Colon (tissue), 2 donors: ENCODE measurements around the gene KLF13.

ENCODE experiments used
- FAIRE-seq: peaks from 2 replicates; lab custom pipeline; 2012; peaks lifted over from hg19 to GRCh38; lab: Jason Lieb, UNC
- donor health status: control.
- donor health status: control.

Gene KLF13

GRCh38 chr15:31300208-31300661 lies 26.4 kb upstream of the KLF13 start:
- FAIRE-seq, result no peak

DNA sequence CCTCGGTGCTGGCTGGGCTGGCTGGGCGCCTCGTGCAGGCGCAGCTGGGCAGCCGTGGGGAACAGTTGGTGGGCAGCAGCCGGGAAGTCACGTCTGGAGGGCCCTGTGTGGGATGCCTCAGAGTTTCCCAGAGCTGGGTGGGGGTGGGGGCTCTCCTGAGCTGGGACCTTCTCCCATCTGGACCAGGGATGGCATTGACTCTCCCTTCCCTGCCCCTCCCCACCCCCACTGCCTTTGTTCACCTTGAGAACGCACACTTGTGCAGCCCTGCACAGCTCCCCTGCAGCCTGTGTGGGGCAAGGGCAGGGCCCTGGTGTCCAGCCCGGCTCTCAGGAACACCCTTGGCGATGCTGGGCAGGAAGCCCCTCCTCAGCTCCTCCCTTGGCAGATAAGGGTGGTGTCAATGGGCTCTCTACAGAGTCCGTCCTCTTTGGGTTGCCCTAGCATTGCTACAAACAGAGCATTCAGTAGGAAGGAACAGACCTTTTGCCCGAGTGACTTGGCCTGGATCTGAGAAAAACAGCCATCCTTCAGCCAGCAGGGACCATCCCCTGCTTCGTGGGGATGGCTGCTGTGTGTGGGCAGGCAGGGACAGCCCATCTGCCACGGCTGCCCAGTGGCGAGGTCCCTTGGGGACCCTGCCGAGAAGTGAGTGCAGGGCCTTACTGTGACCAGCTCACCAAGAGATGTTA lies 25.5 kb upstream of the KLF13 start:
- no peak for FAIRE-seq

DNA sequence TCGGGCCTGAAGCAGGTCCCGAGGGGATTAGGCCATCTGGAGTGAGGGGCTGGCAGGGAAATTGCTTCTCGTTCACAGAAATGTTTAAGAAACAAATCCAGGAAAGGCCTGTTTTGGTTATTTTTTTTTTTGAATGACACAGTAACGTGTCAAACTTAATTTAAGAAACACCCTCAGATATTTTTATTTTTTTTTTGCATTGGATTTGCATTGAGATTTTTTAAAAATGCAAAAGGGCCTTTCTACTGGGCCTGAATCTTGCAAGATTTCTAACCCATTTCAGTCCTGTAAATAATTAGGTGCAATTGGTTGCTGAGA lies 25.0 kb upstream of the KLF13 start:
- FAIRE-seq, result no peak

DNA sequence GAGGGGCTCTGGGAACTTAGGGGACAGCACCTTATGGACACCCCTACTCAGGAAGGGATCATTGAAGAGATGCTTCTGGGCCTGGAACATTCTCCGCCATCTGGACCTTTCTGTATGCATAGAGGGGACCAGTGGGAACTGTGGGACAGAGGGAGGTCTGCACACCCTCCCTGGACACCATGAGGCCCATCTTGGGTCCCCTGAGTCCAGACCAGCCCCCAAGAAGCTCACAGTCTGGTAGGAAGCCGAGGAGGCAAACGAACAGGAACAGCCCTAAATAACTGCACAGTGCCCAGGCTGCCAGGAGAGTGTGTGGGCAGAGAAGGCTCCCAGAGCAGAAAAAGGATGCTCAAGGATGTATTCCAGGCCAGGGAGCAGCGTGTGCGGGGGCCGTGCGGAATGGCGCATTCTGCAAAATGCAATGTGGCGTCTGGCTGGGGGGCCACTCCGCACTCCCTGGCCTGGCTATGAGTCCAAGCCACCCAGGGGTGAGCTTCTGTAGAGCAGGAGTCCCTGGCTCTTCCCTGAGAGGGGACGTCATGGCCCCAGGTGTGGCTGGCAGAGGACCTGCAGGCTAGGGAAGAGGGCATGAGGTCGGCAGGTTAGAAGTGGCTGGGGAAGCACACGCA lies 24.5 kb upstream of the KLF13 start:
- FAIRE-seq, result no peak

GRCh38 chr15:31302778-31303725 lies 23.6 kb upstream of the KLF13 start:
- no peak for FAIRE-seq

DNA sequence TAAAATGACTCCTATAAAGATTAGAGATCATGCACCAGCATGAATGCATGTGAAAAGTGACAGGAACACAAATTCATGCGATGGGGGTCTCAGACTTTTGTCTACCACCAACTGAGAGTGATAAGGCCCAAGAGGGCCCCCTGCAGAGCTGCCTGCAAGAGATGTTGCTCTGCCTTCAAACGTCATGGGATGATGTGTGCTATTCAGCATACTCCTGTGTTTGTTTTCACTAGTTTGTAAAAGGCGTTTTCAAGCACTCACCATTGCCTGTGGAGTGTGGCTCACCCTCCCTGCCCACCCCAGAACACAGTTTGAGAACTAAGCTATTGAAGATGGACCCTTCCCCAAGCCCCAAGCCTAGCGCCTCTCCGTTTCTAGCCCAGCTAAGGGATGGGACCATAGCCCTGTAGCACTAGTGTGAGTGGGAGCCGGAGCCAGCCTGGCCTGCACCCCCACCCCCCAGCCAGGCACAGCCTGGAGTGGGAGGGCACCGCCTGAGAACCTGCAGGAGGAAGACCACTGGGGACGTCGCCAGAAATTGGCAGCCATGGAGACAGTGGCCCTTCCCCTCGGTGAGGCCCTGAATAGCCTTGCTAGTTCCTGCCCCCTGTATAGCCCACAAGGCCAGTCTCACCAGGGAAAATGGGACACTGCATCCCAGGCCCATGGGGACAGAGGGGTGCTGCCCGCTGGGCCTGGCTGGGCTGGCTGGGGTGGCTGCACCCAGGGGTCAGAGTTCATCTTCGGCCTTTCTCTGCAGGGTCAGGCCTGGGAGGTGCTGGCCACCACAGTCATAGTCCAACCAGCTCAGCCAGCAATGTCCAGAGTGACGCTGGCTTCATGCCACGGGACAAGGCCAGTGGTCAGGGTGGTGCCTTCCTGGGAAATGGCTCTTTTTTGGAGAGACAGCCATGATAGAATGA lies 22.6 kb upstream of the KLF13 start:
- no peak for FAIRE-seq

DNA sequence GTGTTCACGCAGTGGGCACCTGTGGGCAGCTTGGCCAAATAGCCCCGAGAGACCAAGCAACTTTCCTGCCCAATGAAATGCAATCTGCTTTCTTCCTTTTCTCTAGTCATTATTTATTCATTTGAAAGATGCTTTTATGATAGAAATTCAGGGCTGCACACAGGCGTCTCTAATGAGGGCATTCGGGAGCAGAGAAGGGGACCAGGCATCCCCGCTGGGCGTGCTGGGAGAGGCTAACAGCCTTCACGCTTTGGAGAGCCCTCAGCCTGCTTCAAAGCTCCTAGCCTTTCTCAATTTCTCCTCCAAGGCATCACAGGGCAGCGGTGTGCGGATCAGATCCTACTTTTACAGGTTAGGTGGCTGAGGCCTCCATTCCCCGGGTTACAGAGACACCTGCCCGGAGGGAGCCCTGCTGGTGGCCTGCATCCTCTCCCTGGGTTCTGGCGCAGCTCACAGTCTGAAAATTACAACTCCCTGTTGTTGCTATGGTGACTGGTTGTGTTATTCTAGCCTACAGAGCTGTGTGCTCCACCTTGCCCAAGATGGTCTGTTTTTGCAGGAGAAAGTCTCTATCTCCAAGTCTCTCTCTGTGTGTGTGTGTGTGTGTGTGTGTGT lies 21.8 kb upstream of the KLF13 start:
- FAIRE-seq, result no peak

GRCh38 chr15:31305375-31305774 lies 21.3 kb upstream of the KLF13 start:
- FAIRE-seq, result no peak

GRCh38 chr15:31305796-31306425 lies 20.7 kb upstream of the KLF13 start:
- FAIRE-seq, result no peak

DNA sequence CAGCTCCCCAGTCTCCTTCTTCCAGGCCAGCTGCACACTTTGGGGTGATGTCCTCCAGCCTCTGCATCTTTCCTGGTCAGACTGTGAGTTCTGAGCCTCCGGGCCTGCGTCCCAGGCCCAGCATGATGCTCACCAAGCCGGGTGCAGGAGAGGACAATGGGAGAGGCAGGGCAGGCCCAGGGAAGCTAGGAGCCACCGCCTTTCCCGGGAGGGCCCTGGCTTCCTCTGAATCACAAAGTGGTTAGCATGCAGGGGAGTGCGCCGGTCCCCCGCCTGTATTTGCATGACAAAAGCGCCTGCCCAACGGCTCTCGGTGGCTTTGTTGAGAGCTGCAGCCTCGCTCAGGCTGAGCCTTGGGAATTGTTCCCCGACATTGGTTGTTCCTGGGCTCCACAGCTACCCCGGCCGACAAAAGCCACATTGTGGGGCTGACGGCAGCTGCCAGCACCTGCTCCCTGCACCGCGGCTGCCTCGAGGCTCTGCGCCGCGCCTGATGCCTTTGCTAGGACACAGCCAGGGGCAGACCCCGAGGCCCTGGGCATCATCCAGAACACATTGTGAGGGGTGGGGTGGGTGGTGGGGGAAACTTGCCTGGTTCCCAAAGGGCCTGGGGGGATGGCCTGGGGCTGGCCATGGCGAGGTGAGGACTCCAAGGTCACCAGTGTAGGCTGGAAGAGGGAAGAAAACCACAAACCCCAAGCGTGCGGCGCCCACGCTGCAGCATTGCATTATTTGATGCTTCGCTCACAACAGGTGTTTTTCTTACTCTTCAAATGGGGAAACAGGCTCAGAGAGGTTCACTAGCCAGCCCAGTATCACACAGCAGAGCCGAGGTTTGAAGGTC lies 20.0 kb upstream of the KLF13 start:
- FAIRE-seq, result no peak

GRCh38 chr15:31307270-31308184 lies 19.1 kb upstream of the KLF13 start:
- no peak for FAIRE-seq

DNA sequence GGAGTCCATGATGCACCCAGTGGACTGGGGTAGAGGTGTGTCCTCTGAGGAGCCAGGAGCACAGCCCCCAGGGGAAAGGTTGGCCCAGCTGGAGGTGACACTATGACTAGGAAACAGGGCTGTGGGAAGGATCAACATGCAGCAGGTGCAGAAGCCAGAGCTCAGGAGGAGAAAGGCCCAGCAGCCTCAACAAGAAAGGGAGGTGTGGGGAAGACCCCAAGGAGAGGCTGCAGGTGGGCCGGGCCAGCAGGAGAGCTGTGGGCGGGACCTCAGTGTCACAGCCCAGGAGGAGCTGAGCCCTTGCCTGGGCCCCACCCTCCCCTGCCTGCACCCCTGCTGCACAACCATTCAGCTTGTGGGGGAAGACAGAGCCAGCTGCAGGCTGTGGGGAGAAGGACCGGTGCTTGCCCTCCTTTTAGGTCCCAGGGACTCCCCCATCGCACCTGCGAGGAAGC lies 18.4 kb upstream of the KLF13 start:
- no peak for FAIRE-seq

- FAIRE-seq, result no peak
Observed at GRCh38 chr15:31309893-31310606, 16.6 kb upstream of the KLF13 start.

- no peak for FAIRE-seq
Observed at GRCh38 chr15:31311735-31312619, 14.7 kb upstream of the KLF13 start.

DNA sequence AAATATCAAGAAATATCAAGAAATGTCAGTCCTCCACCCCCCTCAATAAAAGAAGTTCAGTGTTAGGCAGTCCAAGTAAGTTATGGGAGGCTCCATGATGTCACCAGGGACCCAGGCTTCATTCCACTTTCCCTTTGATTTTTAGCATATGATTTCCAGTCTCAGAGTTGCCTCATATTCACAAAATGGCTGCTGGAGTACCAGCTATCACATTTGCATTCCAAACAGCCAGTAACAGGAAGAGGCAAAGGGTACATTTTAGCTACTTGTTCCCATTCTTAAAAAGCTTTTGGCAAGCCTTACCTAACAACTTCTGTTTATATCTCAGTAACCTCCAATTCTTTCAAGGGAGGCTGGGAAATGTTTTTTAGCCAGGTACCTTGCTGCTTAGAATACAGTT lies 13.4 kb upstream of the KLF13 start:
- no peak for FAIRE-seq

GRCh38 chr15:31314380-31314779 lies 12.3 kb upstream of the KLF13 start:
- no peak for FAIRE-seq

GRCh38 chr15:31316135-31316795 lies 10.4 kb upstream of the KLF13 start:
- no peak for FAIRE-seq
